Heart left ventricle (tissue), 16 donors: ENCODE measurements around the gene GNB1. TPM values are rescaled to one million over a fixed set of nuclear protein-coding genes. Genes with fewer than 3 reads are reported as not detected.

ENCODE experiments used
- ATAC-seq, 4 donors: fragments of 200-7000 bp; cut with Tn5 transposase; one replicate each; pipeline ENCODE4 v1.9.1; 2020 to 2022; ENCODE audit warnings: moderate library complexity in 4 of 4, mild to moderate bottlenecking in 3 of 4, moderate number of reproducible peaks in 1 of 4
- DNase-seq, 5 donors: peaks; one replicate each; pipeline ENCODE4 v3.0.0-alpha.2; 2020
- H3K27ac ChIP-seq, 12 donors: fragments of 200-600 bp; sonication (generic) in 4 of 12; one replicate each; pipeline versions ENCODE4 v1.5.0 to v1.8.0; 2016 to 2022; ENCODE audit warnings: mild to moderate bottlenecking in 2 of 12
- H3K27me3 ChIP-seq, 9 donors: fragments of 200-600 bp; sonication (generic) in 2 of 9; one replicate each; pipeline versions ENCODE4 v1.5.1 to v1.8.0; 2016 to 2022; ENCODE audit warnings: mild to moderate bottlenecking in 3 of 9
- H3K36me3 ChIP-seq, 9 donors: fragments of 200-600 bp; sonication (generic) in 2 of 9; one replicate each; pipeline versions ENCODE4 v1.5.0 to v1.8.0; 2018 to 2022; ENCODE audit warnings: mild to moderate bottlenecking in 2 of 9
- H3K4me1 ChIP-seq, 12 donors: fragments of 200-600 bp; sonication (generic) in 4 of 12; one replicate each; pipeline versions ENCODE4 v1.5.0 to v1.8.0; 2016 to 2022; ENCODE audit warnings: mild to moderate bottlenecking in 3 of 12
- H3K4me3 ChIP-seq, 12 donors: fragments of 200-600 bp; sonication (generic) in 4 of 12; one replicate each; pipeline versions ENCODE4 v1.5.0 to v1.8.0; 2017 to 2022; ENCODE audit warnings: mild to moderate bottlenecking in 9 of 12, moderate library complexity in 4 of 12
- H3K9me3 ChIP-seq, 12 donors: fragments of 200-600 bp; sonication (generic) in 4 of 12; one replicate each; pipeline versions ENCODE4 v1.5.0 to v1.8.0; 2016 to 2022; ENCODE audit warnings: mild to moderate bottlenecking in 1 of 12
- CTCF ChIP-seq, 12 donors: fragments of 200-600 bp; sonication (generic) in 4 of 12; IDR thresholded peaks; one replicate each; pipeline versions ENCODE4 v1.5.0 to v1.8.0; 2018 to 2022; ENCODE audit warnings: antibody characterized with exemption in 12 of 12, mild to moderate bottlenecking in 5 of 12
- POLR2A ChIP-seq, 2 donors: fragments of 450-650 bp; IDR thresholded peaks; one replicate each; pipeline ENCODE4 v1.6.1; 2017; ENCODE audit warnings: antibody characterized with exemption in 2 of 2, mild to moderate bottlenecking in 2 of 2, moderate library complexity in 2 of 2
- WGBS, 4 donors: extraction: QIAGEN DNeasy Blood & Tissue Kit in 2 of 4; methylation state at CpG; one replicate each; pipeline versions ENCODE4 v1.1.5 to v1.1.7; 2013 to 2018; 5-methylcytosine and 5-hydroxymethylcytosine counted together
- intact Hi-C, 10 donors: fragments of 100-400 bp; cut with DNase I; formaldehyde crosslinking; loops; one replicate each; pipeline versions ENCODE4 v1.11.1 to v1.14.2; 2022
- polyA plus RNA-seq, 2 donors: library from polyadenylated mRNA; stranded (reverse); fragments of 200-250 nt; gene quantifications; one replicate each; pipeline ENCODE4 v1.2.3, GENCODE V29; 2013
- total RNA-seq, 9 donors: library from RNA; depleted of rRNA in 2 of 9; stranded (reverse); fragments of >200 nt in 2 of 9; fragmentation: NEBNext Ultra II Directional in 3 of 9; extraction: Animal tissue kit (Norgen Biotek cat#: 25700) in 3 of 9; gene quantifications; one replicate each; pipeline versions ENCODE4 v1.1.0 to v1.2.4, GENCODE V29; 2016 to 2023
- donor health status: ischemic (EF 13 %, LVEDD 7.1; RV severe dilation, severe dysfunction).
- donor health status: healthy with polysubstance abuse.
- donor health status: DM: no; HTN: yes; CAD: no.
- donor health status: DM: no; HTN: no; CAD: no.
- donor health status: ischemic (EF 25% LVEDD 6.9; RV normal size, moderate dysfunction).
- donor health status: ischemic (EF 25% LVEDD 5.7; RV mildly dilated, moderate dysfunction).
- donor health status: healthy.
- donor health status: DM: yes; HTN: yes; CAD: no.
- donor health status: ischemic (EF 35%, LVEDD 5.7; RV mildly dilated, moderate dysfunction).
- donor health status: nonischemic (EF 11% LVEDD 7.7; RV severe dilation, severe dysfunction).
- donor health status: DM: yes; HTN: yes; CAD: no.
- donor health status: PGD.
- donor health status: ischemic (EF 29% LVEDD 5.4; RV normal size, mild dysfunction).
- donor health status: nonischemic (EF 23%, LVEDD 6.1; RV moderate dilation, normal function).

The GNB1 gene
- total and polyA plus RNA-seq, 11 donors, result 52.9 to 275 (median 172) TPM

DNA sequence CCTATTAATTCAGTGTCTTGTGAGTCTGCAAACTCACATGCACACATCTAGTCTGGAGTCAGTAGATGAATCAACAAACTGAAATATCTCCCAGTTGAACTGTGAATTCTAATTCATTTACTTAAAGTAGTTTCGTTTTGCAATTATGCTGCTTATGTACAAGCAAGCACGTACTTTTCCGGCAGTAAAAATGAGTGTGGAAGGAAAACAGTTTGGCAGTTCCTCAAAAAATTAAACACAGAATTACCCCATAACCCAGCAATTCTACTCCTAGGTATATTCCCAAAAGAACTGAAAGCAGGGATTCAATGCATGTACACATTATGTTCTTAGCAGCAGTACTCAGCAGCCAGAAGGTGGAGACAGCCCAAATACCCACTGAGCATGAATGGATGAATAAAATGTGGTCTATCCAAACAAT, 49.3 kb downstream of the GNB1 start:
- intact Hi-C loops, result loop anchor here in 2 of 10 donors (5.0 to 10.0 kb wide), 2 partner anchors 46 to 53 kb away; partner anchors contain the start of gene GNB1 (in 1 of the 2)
- ATAC-seq (no peak), DNase-seq (no peak)
- Histone ChIP-seq H3K27ac (peak overlapping the region in 3 of 12 donors; percentile 5 to 65 (median 9)), H3K36me3 (peaks cover 0 to 26% (median 10%) of the 10 kb centered on the region in 9 donors), H3K4me1 (peaks cover 11 to 75% (median 59%) of the 10 kb centered on the region in 12 donors), H3K4me3 (no peak overlapping the region), H3K27me3 (no peaks in the 10 kb centered on the region), H3K9me3 (no peaks in the 10 kb centered on the region)
- 44 to 62% (median 54%) methylated on average over 3 of the region's 3 CpGs for WGBS, 4 donors
- TF ChIP-seq CTCF (IDR thresholded peaks at IDR 0.05) (peak in 2 of 12 donors; percentile 19 to 27), POLR2A (IDR thresholded peaks at IDR 0.05) (no peak)

- Histone ChIP-seq H3K27ac (no peak overlapping the region), H3K36me3 (peaks cover 0 to 47% (median 26%) of the 10 kb centered on the region in 9 donors), H3K4me3 (no peak overlapping the region), H3K9me3 (no peaks in the 10 kb centered on the region), H3K27me3 (no peaks in the 10 kb centered on the region), H3K4me1 (peaks cover 5 to 70% (median 53%) of the 10 kb centered on the region in 12 donors)
- intact Hi-C loops, result loop anchor here in 1 of 10 donors (10.0 kb wide), 1 partner anchor 45 kb away; no protein-coding TSS in a partner anchor
- 88 to 94% (median 91%) methylated on average over 10 of the region's 10 CpGs for WGBS, 4 donors
- ATAC-seq (no peak), DNase-seq (no peak)
- TF ChIP-seq POLR2A (IDR thresholded peaks at IDR 0.05) (no peak), CTCF (IDR thresholded peaks at IDR 0.05) (no peak)
Observed at GRCh38 chr1:1839311-1839965, 51.4 kb downstream of the GNB1 start.

DNA sequence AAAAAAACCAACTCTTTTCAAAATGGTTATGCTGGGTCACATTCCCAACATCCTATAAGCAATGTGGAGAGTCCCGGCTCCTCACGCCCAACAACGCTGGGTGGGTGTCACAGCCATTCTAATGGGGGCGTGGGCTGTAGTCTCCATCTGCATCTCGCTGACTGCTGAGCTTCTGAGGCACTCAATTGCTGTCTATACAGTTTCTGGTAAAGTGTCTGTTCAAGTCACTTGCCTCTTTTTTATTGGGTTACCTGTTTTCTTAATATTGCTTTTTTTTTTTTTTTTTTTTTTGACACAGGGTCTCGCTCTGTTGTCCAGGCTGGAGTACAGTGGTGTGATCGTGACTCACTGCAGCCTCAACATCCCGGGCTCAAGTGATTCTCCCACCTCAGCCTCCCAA, 54.8 kb downstream of the GNB1 start:
- TF ChIP-seq CTCF (IDR thresholded peaks at IDR 0.05) (no peak), POLR2A (IDR thresholded peaks at IDR 0.05) (no peak)
- Histone ChIP-seq H3K27me3 (no peaks in the 10 kb centered on the region), H3K9me3 (no peaks in the 10 kb centered on the region), H3K4me3 (no peak overlapping the region), H3K36me3 (peaks cover 0 to 78% (median 31%) of the 10 kb centered on the region in 9 donors), H3K27ac (no peak overlapping the region), H3K4me1 (peaks cover 5 to 60% (median 46%) of the 10 kb centered on the region in 12 donors)
- intact Hi-C loops, result loop anchor here in 1 of 10 donors (10.0 kb wide), 1 partner anchor 49 kb away; no protein-coding TSS in a partner anchor
- DNase-seq, result no peak
- WGBS, 4 donors, result 96 to 99% (median 98%) methylated on average over 8 of the region's 8 CpGs
- ATAC-seq, result no peak

GRCh38 chr1:1835546-1835945, 55.3 kb downstream of the GNB1 start:
- no peak for TF ChIP-seq POLR2A (IDR thresholded peaks at IDR 0.05)
- TF ChIP-seq CTCF (IDR thresholded peaks at IDR 0.05), result no peak
- Histone ChIP-seq H3K27me3 (no peaks in the 10 kb centered on the region), H3K4me3 (no peak overlapping the region), H3K9me3 (no peaks in the 10 kb centered on the region), H3K36me3 (peaks cover 0 to 84% (median 36%) of the 10 kb centered on the region in 9 donors), H3K27ac (no peak overlapping the region), H3K4me1 (peaks cover 5 to 54% (median 41%) of the 10 kb centered on the region in 12 donors)
- no peak for ATAC-seq
- intact Hi-C loops, result loop anchor here in 1 of 10 donors (10.0 kb wide), 1 partner anchor 49 kb away; no protein-coding TSS in a partner anchor
- no peak for DNase-seq
- WGBS, 4 donors, result 92 to 98% (median 93%) methylated on average over 3 of the region's 3 CpGs
